IMR-90 (cell line): ENCODE results near the gene BTN3A1. TPM values are rescaled to one million over a fixed set of nuclear protein-coding genes. Genes with fewer than 3 reads are reported as not detected.

Experiments
- ATAC-seq: fragments of 200-7000 bp; cut with Tn5 transposase; 2 replicates; pipeline ENCODE4 v1.9.1; 2020; ENCODE audit warnings: low read depth, mild to moderate bottlenecking, moderate library complexity
- BruUV-seq: library from RNA; stranded (reverse); fragments of 400-500 nt; replicated peaks from 2 replicates; lab custom pipeline; 2021; lab: Mats Ljungman, UMichigan
- CTCF ChIA-PET: fragments of 300-600 bp; formaldehyde crosslinking; extraction: SDS; loops from one replicate; lab custom pipeline; 2021; ENCODE audit warnings: antibody characterized with exemption; lab: Yijun Ruan, JAX
- POLR2A ChIA-PET: fragments of 300-600 bp; sonication (Branson Sonifier 250); formaldehyde crosslinking; loops from one replicate; lab custom pipeline; 2022; ENCODE audit warnings: antibody characterized with exemption; ENCODE audit not compliant: unreplicated experiment; lab: Charles Lee
- DNase-seq: peaks from one replicate; pipeline ENCODE4 v3.0.0; 2013
- H2AFZ ChIP-seq: replicated peaks from 2 replicates; pipeline ENCODE3; 2013; ENCODE audit warnings: low read length, mild to moderate bottlenecking; ENCODE audit not compliant: poor library complexity
- H2AK5ac ChIP-seq: 2 replicates; pipeline ENCODE4 v1.6.1; 2013; ENCODE audit warnings: low read depth, low read length, inconsistent platforms
- H2AK9ac ChIP-seq: replicated peaks from 2 replicates; pipeline ENCODE3; 2013; ENCODE audit warnings: mild to moderate bottlenecking, low read depth, low read length, moderate library complexity; ENCODE audit not compliant: poor library complexity
- H2BK120ac ChIP-seq: 2 replicates; pipeline ENCODE4 v1.6.1; 2013; ENCODE audit warnings: low read depth, low read length, inconsistent platforms
- H2BK15ac ChIP-seq: 3 replicates; pipeline ENCODE4 v1.6.1; 2013; ENCODE audit warnings: low read depth, low read length, inconsistent platforms
- H2BK20ac ChIP-seq: 2 replicates; pipeline ENCODE4 v1.6.1; 2013; ENCODE audit warnings: low read depth, mild to moderate bottlenecking, inconsistent platforms, low read length, moderate library complexity
- H2BK5ac ChIP-seq: 2 replicates; pipeline ENCODE4 v1.6.1; 2013; ENCODE audit warnings: mild to moderate bottlenecking, low read depth, low read length, inconsistent platforms; ENCODE audit not compliant: poor library complexity, severe bottlenecking
- H3K14ac ChIP-seq: replicated peaks from 2 replicates; pipeline ENCODE4 v1.6.1; 2013; ENCODE audit warnings: low read depth, low read length, inconsistent platforms
- H3K18ac ChIP-seq: 2 replicates; pipeline ENCODE4 v1.6.1; 2013; ENCODE audit warnings: low read depth, low read length, control low read depth
- H3K23ac ChIP-seq: 2 replicates; pipeline ENCODE4 v1.6.1; 2013; ENCODE audit warnings: low read depth, low read length, inconsistent platforms
- H3K27ac ChIP-seq: 2 replicates; pipeline ENCODE4 v1.5.1; 2013; ENCODE audit warnings: mild to moderate bottlenecking, control low read depth, low read length; ENCODE audit not compliant: insufficient read depth
- H3K27me3 ChIP-seq: 2 replicates; pipeline ENCODE4 v1.6.1; 2013; ENCODE audit warnings: low read length; ENCODE audit not compliant: control insufficient read depth, insufficient read depth
- H3K36me3 ChIP-seq: 2 replicates; pipeline ENCODE4 v1.6.1; 2013; ENCODE audit warnings: low read length, mixed read lengths; ENCODE audit not compliant: control insufficient read depth, insufficient read depth
- H3K4ac ChIP-seq: 2 replicates; pipeline ENCODE4 v1.6.1; 2013; ENCODE audit warnings: low read depth, low read length, inconsistent platforms
- H3K4me1 ChIP-seq: 2 replicates; pipeline ENCODE4 v1.6.1; 2013; ENCODE audit warnings: low read length, mixed read lengths; ENCODE audit not compliant: control insufficient read depth, insufficient read depth
- H3K4me2 ChIP-seq: 2 replicates; pipeline ENCODE4 v1.6.1; 2013; ENCODE audit warnings: low read depth, mild to moderate bottlenecking, control low read depth, low read length, moderate library complexity
- H3K4me3 ChIP-seq: 2 replicates; pipeline ENCODE4 v1.5.1; 2013; ENCODE audit warnings: low read depth, mild to moderate bottlenecking, control low read depth, low read length, moderate library complexity; ENCODE audit not compliant: insufficient read depth
- H3K56ac ChIP-seq: 2 replicates; pipeline ENCODE4 v1.6.1; 2013; ENCODE audit warnings: low read length, inconsistent platforms; ENCODE audit not compliant: insufficient read depth; ENCODE audit errors: extremely low read depth
- H3K79me1 ChIP-seq, 2 experiments: 2 replicates each; pipeline ENCODE4 v1.6.1; 2013; ENCODE audit warnings: low read length in 2 of 2, inconsistent platforms in 1 of 2, low read depth in 1 of 2
- H3K9ac ChIP-seq: 2 replicates; pipeline ENCODE4 v1.6.1; 2013; ENCODE audit warnings: low read depth, low read length, control low read depth
- H3K9me1 ChIP-seq: 2 replicates; pipeline ENCODE4 v1.6.1; 2013; ENCODE audit warnings: low read length, inconsistent platforms; ENCODE audit not compliant: insufficient read depth
- H3K9me3 ChIP-seq: 2 replicates; pipeline ENCODE4 v1.6.1; 2013; ENCODE audit warnings: low read length; ENCODE audit not compliant: control insufficient read depth, insufficient read depth
- H4K20me1 ChIP-seq: 2 replicates; pipeline ENCODE4 v1.6.1; 2013; ENCODE audit warnings: low read length, inconsistent platforms; ENCODE audit not compliant: insufficient read depth
- H4K5ac ChIP-seq: 2 replicates; pipeline ENCODE4 v1.6.1; 2013; ENCODE audit warnings: mild to moderate bottlenecking, low read depth, low read length, control low read depth
- H4K8ac ChIP-seq, 2 experiments: 2 replicates each; pipeline ENCODE4 v1.6.1; 2013; ENCODE audit warnings: low read depth in 2 of 2, low read length in 2 of 2, control low read depth in 1 of 2, inconsistent platforms in 1 of 2
- H4K91ac ChIP-seq: 2 replicates; pipeline ENCODE4 v1.6.1; 2013; ENCODE audit warnings: low read depth, low read length, inconsistent platforms; ENCODE audit not compliant: insufficient read depth
- CEBPB ChIP-seq: IDR thresholded peaks from 2 replicates; pipeline ENCODE4 v1.6.1; 2012; ENCODE audit warnings: low read depth, low read length, improper control_type of control experiment
- FOS ChIP-seq: fragments of 150-350 bp; IDR thresholded peaks from 2 replicates; pipeline ENCODE4 v1.6.1; 2016; ENCODE audit warnings: low read depth, low read length
- MXI1 ChIP-seq: IDR thresholded peaks from 2 replicates; pipeline ENCODE4 v1.6.1; 2012; ENCODE audit warnings: low read depth, mild to moderate bottlenecking, low read length, moderate library complexity, borderline replicate concordance
- NFE2L2 ChIP-seq: fragments of 150-350 bp; IDR thresholded peaks from 2 replicates; pipeline ENCODE4 v1.6.1; 2016; ENCODE audit warnings: low read depth, mild to moderate bottlenecking, low read length
- RCOR1 ChIP-seq: IDR thresholded peaks from 2 replicates; pipeline ENCODE4 v1.6.1; 2012; ENCODE audit warnings: mild to moderate bottlenecking, low read length, improper control_type of control experiment; ENCODE audit not compliant: insufficient replicate concordance
- WGBS, 2 experiments: methylation state at CpG; one replicate each; pipeline versions ENCODE4 v1.1.5 to v1.1.7; 2013; ENCODE audit warnings: missing lambda C conversion rate in 2 of 2; ENCODE audit not compliant: insufficient read length in 1 of 2; ENCODE audit errors: extremely low coverage in 2 of 2; 5-methylcytosine and 5-hydroxymethylcytosine counted together
- dilution Hi-C: fragments of 300-500 bp; cut with HindIII; formaldehyde crosslinking; loops from one replicate; pipeline ENCODE4 v1.14.3; 2018; ENCODE audit warnings: low sequenced_read_pairs; ENCODE audit not compliant: unreplicated experiment
- in situ Hi-C: fragments of 300-500 bp; cut with MboI; formaldehyde crosslinking; loops from 3 replicates; pipeline ENCODE4 v1.14.3; 2019; ENCODE audit warnings: low sequenced_read_pairs, inconsistent platforms, mixed read lengths
- intact Hi-C: fragments of 100-400 bp; cut with micrococcal nuclease; formaldehyde crosslinking; loops from 2 replicates; pipeline ENCODE4 v1.10.0; 2022
- polyA plus RNA-seq, 3 experiments: library from polyadenylated mRNA; depleted of rRNA; stranded (reverse); fragments of >200 nt; gene quantifications; 2 replicates each; pipeline ENCODE4 v1.2.3, GENCODE V29; 2012; ENCODE audit warnings: low replicate concordance in 1 of 3
- total RNA-seq: library from RNA; depleted of rRNA; stranded (reverse); fragments of >200 nt; gene quantifications from 2 replicates; pipeline ENCODE4 v1.2.3, GENCODE V29; 2012
- TF ChIP-seq, protein P1 (sequence below): fragments of 150-350 bp; IDR thresholded peaks from 2 replicates; pipeline ENCODE4 v1.6.1; 2017; ENCODE audit warnings: mild to moderate bottlenecking, antibody characterized with exemption, low read length, low read depth

Gene BTN3A1
- total and polyA plus RNA-seq, 2 of the 4 experiments (the other 2 are of a cell fraction) = 14.4 to 16.5 TPM

DNA sequence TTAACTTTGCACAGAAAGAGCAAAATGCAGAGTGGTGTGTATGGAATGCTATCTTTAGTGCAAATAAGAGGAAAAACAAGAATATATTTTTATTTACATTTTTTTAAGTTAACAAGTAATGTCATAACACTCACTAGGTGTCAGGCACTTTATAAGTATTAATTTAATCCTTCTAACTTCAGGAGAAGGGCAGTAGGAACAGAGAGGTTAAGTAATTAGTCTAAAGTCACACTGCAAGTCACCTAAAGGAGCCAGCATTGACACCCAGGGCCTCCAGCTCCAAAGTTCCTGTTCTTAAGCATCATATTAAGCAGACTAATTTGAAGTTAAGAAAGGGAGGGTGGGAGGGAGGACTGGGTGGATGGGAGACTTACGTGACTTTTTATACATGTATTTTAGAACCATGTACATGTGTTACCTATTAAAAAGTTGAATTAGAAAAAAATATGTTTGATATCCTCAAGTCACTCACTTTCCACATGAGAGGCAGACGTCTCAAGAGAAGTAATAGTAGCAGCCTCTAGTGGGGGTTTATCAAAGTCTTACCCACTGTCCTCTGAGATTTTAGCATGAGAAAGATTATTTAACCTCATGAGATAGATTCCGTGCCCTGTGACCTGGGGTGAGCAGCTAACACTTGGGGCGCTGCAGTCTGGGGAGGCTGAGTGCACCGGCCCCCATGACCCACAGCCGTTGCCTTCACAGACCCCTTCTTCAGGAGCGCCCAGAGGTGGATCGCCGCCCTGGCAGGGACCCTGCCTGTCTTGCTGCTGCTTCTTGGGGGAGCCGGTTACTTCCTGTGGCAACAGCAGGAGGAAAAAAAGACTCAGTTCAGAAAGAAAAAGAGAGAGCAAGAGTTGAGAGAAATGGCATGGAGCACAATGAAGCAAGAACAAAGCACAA, 7.0 kb downstream of the BTN3A1 start:
- no peak overlapping the region for H3K4me3 ChIP-seq
- ATAC-seq (no peak), DNase-seq (no peak)
- dilution Hi-C loops (no loop called here), intact Hi-C loops (no loop called here), in situ Hi-C loops (no loop called here)
- no peak overlapping the region for H2AK9ac ChIP-seq
- H3K27me3 ChIP-seq = no peaks in the 10 kb centered on the region
- no peak overlapping the region for H3K56ac ChIP-seq
- no peak overlapping the region for H2BK15ac ChIP-seq
- H3K79me1 ChIP-seq = peaks cover 0 to under 1% of the 10 kb centered on the region in 2 experiments; a peak in 1 of 4 replicates
- no peak overlapping the region for H3K14ac ChIP-seq
- TF ChIP-seq, protein P1, sequence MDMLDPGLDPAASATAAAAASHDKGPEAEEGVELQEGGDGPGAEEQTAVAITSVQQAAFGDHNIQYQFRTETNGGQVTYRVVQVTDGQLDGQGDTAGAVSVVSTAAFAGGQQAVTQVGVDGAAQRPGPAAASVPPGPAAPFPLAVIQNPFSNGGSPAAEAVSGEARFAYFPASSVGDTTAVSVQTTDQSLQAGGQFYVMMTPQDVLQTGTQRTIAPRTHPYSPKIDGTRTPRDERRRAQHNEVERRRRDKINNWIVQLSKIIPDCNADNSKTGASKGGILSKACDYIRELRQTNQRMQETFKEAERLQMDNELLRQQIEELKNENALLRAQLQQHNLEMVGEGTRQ = no peak
- TF ChIP-seq FOS (no peak), CEBPB (no peak), NFE2L2 (no peak), MXI1 (no peak), RCOR1 (no peak)
- H3K4me1 ChIP-seq = peaks cover 7% of the 10 kb centered on the region
- no peak overlapping the region for H2AFZ ChIP-seq
- no peak overlapping the region for H3K23ac ChIP-seq
- no peak overlapping the region for H4K8ac ChIP-seq
- no peak overlapping the region for H4K91ac ChIP-seq
- no peak overlapping the region for H2AK5ac ChIP-seq
- BruUV-seq = no TSS peak
- H4K5ac ChIP-seq = no peak overlapping the region
- WGBS, 2 experiments = 60% methylated on average over 4 of the region's 10 CpGs; no CpG with 5 or more reads in 1 of the 2 experiments
- H2BK20ac ChIP-seq = no peak overlapping the region
- H3K9me3 ChIP-seq = no peaks in the 10 kb centered on the region
- ChIA-PET CTCF (no interaction called here), POLR2A (no interaction called here)
- H3K36me3 ChIP-seq = peaks cover 20% of the 10 kb centered on the region
- no peaks in the 10 kb centered on the region for H4K20me1 ChIP-seq
- H3K4ac ChIP-seq = no peak overlapping the region
- H3K4me2 ChIP-seq = no peak overlapping the region
- H3K18ac ChIP-seq = no peak overlapping the region
- no peak overlapping the region for H2BK5ac ChIP-seq
- H2BK120ac ChIP-seq = no peak overlapping the region
- no peak overlapping the region for H3K9ac ChIP-seq
- H3K9me1 ChIP-seq = peaks cover 6% of the 10 kb centered on the region; the same call in 1 of the 2 replicates
- H3K27ac ChIP-seq = no peak overlapping the region
